Adrenal gland (tissue), 5 donors: ENCODE data around the gene RND3.
A peak's percentile ranks its signal among the peaks of the same experiment; 100 is the strongest.

Experiments
- CTCF ChIP-seq, 6 experiments: fragments of 450-650 bp in 4 of 6; fragments of 200-600 bp in 2 of 6; sonication (generic) in 1 of 6; IDR thresholded peaks; 1 replicate in 5 of 6; 2 replicates in 1 of 6; pipeline versions ENCODE4 v1.5.1 to v1.8.0; 2016 to 2021; ENCODE audit warnings: antibody characterized with exemption in 6 of 6, mild to moderate bottlenecking in 2 of 6, moderate library complexity in 1 of 6
- POLR2A ChIP-seq, 2 donors: fragments of 450-650 bp; IDR thresholded peaks; one replicate each; pipeline ENCODE4 v1.6.1; 2017; ENCODE audit warnings: antibody characterized with exemption in 2 of 2, mild to moderate bottlenecking in 2 of 2, moderate library complexity in 1 of 2
- donor health status: DM: no; HTN: no; CAD: no.

GRCh38 chr2:150486539-150487484, 655 bp downstream of the RND3 start:
- TF ChIP-seq POLR2A (IDR thresholded peaks at IDR 0.05) = peak in 1 of 2 donors; percentile 0
- TF ChIP-seq CTCF (IDR thresholded peaks at IDR 0.05) = peak in 1 of 6 experiments; percentile 1
